K562 (cell line): ENCODE data around the gene PTRHD1. TPM values are rescaled to one million over a fixed set of nuclear protein-coding genes. Genes with fewer than 3 reads are reported as not detected.

Experiments used
- DDX20 ChIP-seq: fragments of 450-650 bp; IDR thresholded peaks from 2 replicates; pipeline ENCODE4 v1.6.1; 2016; ENCODE audit warnings: missing genetic modification characterization, low read depth, mild to moderate bottlenecking, missing compliant biosample characterization, moderate library complexity
- EWSR1 ChIP-seq: fragments of 450-650 bp; IDR thresholded peaks from 2 replicates; pipeline ENCODE4 v1.6.1; 2018; ENCODE audit warnings: borderline replicate concordance, mild to moderate bottlenecking, low read depth, moderate library complexity; ENCODE audit not compliant: partially characterized antibody
- RERE ChIP-seq: sonication (generic); formaldehyde crosslinking; IDR thresholded peaks from 2 replicates; pipeline ENCODE4 v1.8.0; 2023; ENCODE audit warnings: missing genetic modification reagents, mild to moderate bottlenecking, borderline replicate concordance
- SMARCA4 ChIP-seq: fragments of 450-650 bp; IDR thresholded peaks from 2 replicates; pipeline ENCODE4 v1.6.1; 2016
- TSC22D4 ChIP-seq: fragments of 450-650 bp; IDR thresholded peaks from 2 replicates; pipeline ENCODE4 v1.6.1; 2016; ENCODE audit warnings: missing genetic modification characterization, missing biosample characterization, control low read depth
- VEZF1 ChIP-seq: fragments of 200-800 bp; sonication (Bioruptor generic); IDR thresholded peaks from 2 replicates; pipeline ENCODE4 v1.6.1; 2017; ENCODE audit warnings: missing genetic modification characterization, missing compliant biosample characterization
- ZNF24 ChIP-seq: fragments of 450-650 bp; IDR thresholded peaks from 2 replicates; pipeline ENCODE4 v1.6.1; 2016
- ZNF407 ChIP-seq: fragments of 450-650 bp; IDR thresholded peaks from 2 replicates; pipeline ENCODE4 v1.6.1; 2016; ENCODE audit warnings: low read depth
- ZNF589 ChIP-seq: fragments of 200-800 bp; sonication (Bioruptor generic); IDR thresholded peaks from 2 replicates; pipeline ENCODE4 v1.6.1; 2016; ENCODE audit warnings: low read depth, missing genetic modification characterization, missing compliant biosample characterization
- polyA plus RNA-seq, 8 experiments: library from polyadenylated mRNA; depleted of rRNA in 4 of 8; stranded (reverse) in 5 of 8; unstranded in 3 of 8; fragments of >200 nt; fragmentation: Nextera tagmentation in 2 of 8; fragmentation: Illumina TruSeq in 1 of 8; extraction: Ambion mirVana in 2 of 8; extraction: Trizol in 1 of 8; gene quantifications; 2 replicates each; pipeline versions ENCODE4 v1.2.1 to v1.2.3, GENCODE V29; 2011 to 2014; ENCODE audit warnings: inconsistent platforms in 1 of 8, missing spikeins in 1 of 8
- total RNA-seq, 7 experiments: library from RNA; depleted of rRNA in 6 of 7; stranded (reverse); fragments of >200 nt in 6 of 7; fragmentation: Illumina TruSeq in 2 of 7; extraction: Trizol in 2 of 7; gene quantifications; 2 replicates each; pipeline versions ENCODE4 v1.2.1 to v1.2.3, GENCODE V29; 2011 to 2021; ENCODE audit warnings: low replicate concordance in 1 of 7
- TF ChIP-seq, protein P1 (sequence below): fragments of 150-350 bp; conservative IDR thresholded peaks from 2 replicates; pipeline ENCODE4 v1.6.1; 2014; ENCODE audit warnings: low read length

PTRHD1 gene
- total and polyA plus RNA-seq, 9 of the 15 experiments (the other 6 are each of a cell fraction or from before 2014, with no cell fraction given): 15.8 to 83.2 (median 46.6) TPM

GRCh38 chr2:24816884-24817283 is 23.7 kb upstream of the PTRHD1 start (continued):
- TF ChIP-seq RERE (CRISPR knock-in tag) (no peak), ZNF24 (no peak), TSC22D4 (tag) (no peak), EWSR1 (no peak), ZNF407 (no peak), VEZF1 (peak; percentile 27; the same call in 1 of the 2 replicates), ZNF589 (0 out of 2 replicates have a peak, but pooled peaks have one; percentile 32), DDX20 (tag) (peak; percentile 30; the same call in 1 of the 2 replicates), SMARCA4 (peak; percentile 65; the same call in 1 of the 2 replicates)
- TF ChIP-seq, protein P1, sequence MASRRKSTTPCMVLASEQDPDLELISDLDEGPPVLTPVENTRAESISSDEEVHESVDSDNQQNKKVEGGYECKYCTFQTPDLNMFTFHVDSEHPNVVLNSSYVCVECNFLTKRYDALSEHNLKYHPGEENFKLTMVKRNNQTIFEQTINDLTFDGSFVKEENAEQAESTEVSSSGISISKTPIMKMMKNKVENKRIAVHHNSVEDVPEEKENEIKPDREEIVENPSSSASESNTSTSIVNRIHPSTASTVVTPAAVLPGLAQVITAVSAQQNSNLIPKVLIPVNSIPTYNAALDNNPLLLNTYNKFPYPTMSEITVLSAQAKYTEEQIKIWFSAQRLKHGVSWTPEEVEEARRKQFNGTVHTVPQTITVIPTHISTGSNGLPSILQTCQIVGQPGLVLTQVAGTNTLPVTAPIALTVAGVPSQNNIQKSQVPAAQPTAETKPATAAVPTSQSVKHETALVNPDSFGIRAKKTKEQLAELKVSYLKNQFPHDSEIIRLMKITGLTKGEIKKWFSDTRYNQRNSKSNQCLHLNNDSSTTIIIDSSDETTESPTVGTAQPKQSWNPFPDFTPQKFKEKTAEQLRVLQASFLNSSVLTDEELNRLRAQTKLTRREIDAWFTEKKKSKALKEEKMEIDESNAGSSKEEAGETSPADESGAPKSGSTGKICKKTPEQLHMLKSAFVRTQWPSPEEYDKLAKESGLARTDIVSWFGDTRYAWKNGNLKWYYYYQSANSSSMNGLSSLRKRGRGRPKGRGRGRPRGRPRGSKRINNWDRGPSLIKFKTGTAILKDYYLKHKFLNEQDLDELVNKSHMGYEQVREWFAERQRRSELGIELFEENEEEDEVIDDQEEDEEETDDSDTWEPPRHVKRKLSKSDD: no peak
